Astrocyte (in vitro differentiated cells and primary cell): ENCODE measurements around the gene ADCY4.

Experiments used
- EZH2 ChIP-seq: IDR thresholded peaks from 2 replicates; pipeline ENCODE4 v1.6.1; 2012; ENCODE audit warnings: mild to moderate bottlenecking, low read length, inconsistent platforms; ENCODE audit not compliant: insufficient read depth
- TF ChIP-seq, protein P1 (sequence below): IDR thresholded peaks from 2 replicates; pipeline ENCODE4 v1.5.1; 2011; ENCODE audit warnings: low read depth, mild to moderate bottlenecking, inconsistent platforms, low read length, moderate library complexity; ENCODE audit not compliant: insufficient read depth

DNA sequence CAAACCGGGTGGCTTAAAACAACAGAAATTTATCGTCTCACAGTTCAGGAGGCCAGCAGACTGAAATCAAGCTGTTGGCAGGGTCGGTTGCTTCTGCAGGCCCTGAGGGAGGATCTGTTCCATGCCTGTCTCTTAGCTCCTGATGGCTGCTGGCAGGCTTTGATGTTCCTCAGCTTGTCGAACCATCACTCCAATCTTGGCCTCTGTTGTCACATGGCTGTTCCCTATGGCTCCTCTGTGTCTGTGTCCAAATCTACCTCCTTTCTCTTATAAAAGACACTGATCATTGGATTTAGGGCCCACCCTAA lies 47.1 kb upstream of the ADCY4 start:
- TF ChIP-seq, protein P1, sequence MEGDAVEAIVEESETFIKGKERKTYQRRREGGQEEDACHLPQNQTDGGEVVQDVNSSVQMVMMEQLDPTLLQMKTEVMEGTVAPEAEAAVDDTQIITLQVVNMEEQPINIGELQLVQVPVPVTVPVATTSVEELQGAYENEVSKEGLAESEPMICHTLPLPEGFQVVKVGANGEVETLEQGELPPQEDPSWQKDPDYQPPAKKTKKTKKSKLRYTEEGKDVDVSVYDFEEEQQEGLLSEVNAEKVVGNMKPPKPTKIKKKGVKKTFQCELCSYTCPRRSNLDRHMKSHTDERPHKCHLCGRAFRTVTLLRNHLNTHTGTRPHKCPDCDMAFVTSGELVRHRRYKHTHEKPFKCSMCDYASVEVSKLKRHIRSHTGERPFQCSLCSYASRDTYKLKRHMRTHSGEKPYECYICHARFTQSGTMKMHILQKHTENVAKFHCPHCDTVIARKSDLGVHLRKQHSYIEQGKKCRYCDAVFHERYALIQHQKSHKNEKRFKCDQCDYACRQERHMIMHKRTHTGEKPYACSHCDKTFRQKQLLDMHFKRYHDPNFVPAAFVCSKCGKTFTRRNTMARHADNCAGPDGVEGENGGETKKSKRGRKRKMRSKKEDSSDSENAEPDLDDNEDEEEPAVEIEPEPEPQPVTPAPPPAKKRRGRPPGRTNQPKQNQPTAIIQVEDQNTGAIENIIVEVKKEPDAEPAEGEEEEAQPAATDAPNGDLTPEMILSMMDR: no peak
- no peak for TF ChIP-seq EZH2
